Sigmoid colon (tissue), 4 donors: ENCODE data around the gene TCF25.

Experiments
- EP300 ChIP-seq, 4 donors: sonication (generic); formaldehyde crosslinking; IDR thresholded peaks; one replicate each; pipeline ENCODE4 v1.6.1; 2017; ENCODE audit warnings: antibody characterized with exemption in 4 of 4
- POLR2A ChIP-seq, 2 donors: fragments of 450-650 bp; IDR thresholded peaks; one replicate each; pipeline ENCODE4 v1.6.1; 2016; ENCODE audit warnings: antibody characterized with exemption in 2 of 2, mild to moderate bottlenecking in 2 of 2, moderate library complexity in 2 of 2
- POLR2AphosphoS5 ChIP-seq, 4 donors: sonication (generic); formaldehyde crosslinking; IDR thresholded peaks; one replicate each; pipeline ENCODE4 v1.6.1; 2017; ENCODE audit warnings: antibody characterized with exemption in 4 of 4
- TF ChIP-seq, protein P1 (sequence below), 4 experiments: fragments of 450-650 bp in 3 of 4; fragments of 200-600 bp in 1 of 4; IDR thresholded peaks; one replicate each; pipeline ENCODE4 v1.5.1; 2016 to 2019; ENCODE audit warnings: antibody characterized with exemption in 4 of 4, mild to moderate bottlenecking in 3 of 4, moderate library complexity in 2 of 4

DNA sequence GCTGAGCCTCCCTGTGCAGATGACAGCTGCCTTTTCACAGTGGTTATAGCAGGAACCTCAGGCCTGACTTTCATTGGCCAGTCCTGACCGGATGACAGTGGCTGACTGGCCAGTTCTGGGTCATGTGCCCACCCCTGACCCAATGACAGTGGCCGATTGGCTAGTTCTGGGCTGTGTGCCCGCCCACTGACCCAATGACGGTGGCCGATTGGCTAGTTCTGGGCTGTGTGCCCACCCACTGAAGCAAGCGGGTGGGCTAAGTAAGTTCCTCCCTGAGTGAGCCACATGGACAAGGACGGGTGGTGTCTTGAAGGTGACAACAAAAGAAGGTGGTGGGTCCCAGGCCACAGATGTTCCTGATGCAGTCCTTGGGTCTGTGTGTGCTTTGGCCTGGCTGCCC is 84.7 kb downstream of the TCF25 start:
- TF ChIP-seq, protein P1, sequence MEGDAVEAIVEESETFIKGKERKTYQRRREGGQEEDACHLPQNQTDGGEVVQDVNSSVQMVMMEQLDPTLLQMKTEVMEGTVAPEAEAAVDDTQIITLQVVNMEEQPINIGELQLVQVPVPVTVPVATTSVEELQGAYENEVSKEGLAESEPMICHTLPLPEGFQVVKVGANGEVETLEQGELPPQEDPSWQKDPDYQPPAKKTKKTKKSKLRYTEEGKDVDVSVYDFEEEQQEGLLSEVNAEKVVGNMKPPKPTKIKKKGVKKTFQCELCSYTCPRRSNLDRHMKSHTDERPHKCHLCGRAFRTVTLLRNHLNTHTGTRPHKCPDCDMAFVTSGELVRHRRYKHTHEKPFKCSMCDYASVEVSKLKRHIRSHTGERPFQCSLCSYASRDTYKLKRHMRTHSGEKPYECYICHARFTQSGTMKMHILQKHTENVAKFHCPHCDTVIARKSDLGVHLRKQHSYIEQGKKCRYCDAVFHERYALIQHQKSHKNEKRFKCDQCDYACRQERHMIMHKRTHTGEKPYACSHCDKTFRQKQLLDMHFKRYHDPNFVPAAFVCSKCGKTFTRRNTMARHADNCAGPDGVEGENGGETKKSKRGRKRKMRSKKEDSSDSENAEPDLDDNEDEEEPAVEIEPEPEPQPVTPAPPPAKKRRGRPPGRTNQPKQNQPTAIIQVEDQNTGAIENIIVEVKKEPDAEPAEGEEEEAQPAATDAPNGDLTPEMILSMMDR (IDR thresholded peaks at IDR 0.05) = no peak
- no peak for TF ChIP-seq POLR2A (IDR thresholded peaks at IDR 0.05)
- no peak for TF ChIP-seq POLR2AphosphoS5 (IDR thresholded peaks at IDR 0.05)
- no peak for TF ChIP-seq EP300 (IDR thresholded peaks at IDR 0.05)
